Aorta (tissue), 5 donors: ENCODE results near the gene ROM1. TPM values are rescaled to one million over a fixed set of nuclear protein-coding genes. Genes with fewer than 3 reads are reported as not detected.
"Not testable (repeated sequence)": the region's sequence is repeated elsewhere in the genome, so short reads cannot be mapped to it uniquely, and the experiment has no call there.

Experiments used
- ATAC-seq: fragments of 200-7000 bp; cut with Tn5 transposase; one replicate; pipeline ENCODE4 v1.9.1; 2022; ENCODE audit warnings: moderate library complexity; ENCODE audit not compliant: low FRiP score
- DNase-seq, 2 donors: peaks; one replicate each; pipeline ENCODE4 v3.0.0-alpha.2; 2020
- H3K27ac ChIP-seq, 2 donors: one replicate each; pipeline ENCODE4 v1.5.1; 2013; ENCODE audit warnings: low read length in 2 of 2, mild to moderate bottlenecking in 2 of 2, moderate library complexity in 2 of 2, control low read depth in 1 of 2, inconsistent platforms in 1 of 2, low read depth in 1 of 2
- H3K27me3 ChIP-seq, 2 donors: one replicate each; pipeline ENCODE4 v1.6.1; 2013; ENCODE audit warnings: control low read depth in 1 of 2, low read length in 1 of 2, mild to moderate bottlenecking in 1 of 2, moderate library complexity in 1 of 2; ENCODE audit not compliant: insufficient read depth in 2 of 2, control insufficient read depth in 1 of 2
- H3K36me3 ChIP-seq, 2 donors: one replicate each; pipeline ENCODE4 v1.6.1; 2013; ENCODE audit warnings: control low read depth in 1 of 2, low read length in 1 of 2, mild to moderate bottlenecking in 1 of 2; ENCODE audit not compliant: insufficient read depth in 2 of 2, control insufficient read depth in 1 of 2
- H3K4me1 ChIP-seq, 2 donors: one replicate each; pipeline ENCODE4 v1.6.1; 2013; ENCODE audit warnings: low read length in 2 of 2, control low read depth in 1 of 2, mild to moderate bottlenecking in 1 of 2, moderate library complexity in 1 of 2; ENCODE audit not compliant: insufficient read depth in 2 of 2, control insufficient read depth in 1 of 2
- H3K4me3 ChIP-seq, 2 donors: one replicate each; pipeline ENCODE4 v1.5.1; 2013; ENCODE audit warnings: low read length in 2 of 2, control low read depth in 1 of 2, mild to moderate bottlenecking in 1 of 2
- H3K9me3 ChIP-seq: one replicate; pipeline ENCODE4 v1.6.1; 2013; ENCODE audit warnings: mild to moderate bottlenecking, low read length; ENCODE audit not compliant: control insufficient read depth
- WGBS, 2 donors: extraction: QIAGEN DNeasy Blood & Tissue Kit; methylation state at CpG; one replicate each; pipeline ENCODE4 v1.1.7; 2013; 5-methylcytosine and 5-hydroxymethylcytosine counted together
- intact Hi-C, 2 donors: fragments of 100-400 bp; cut with DNase I; formaldehyde crosslinking; loops; one replicate each; pipeline versions ENCODE4 v1.14.2 to v1.15.0; 2022
- polyA plus RNA-seq, 2 donors: library from polyadenylated mRNA; stranded (reverse); fragments of 200-250 nt; gene quantifications; one replicate each; pipeline ENCODE4 v1.2.3, GENCODE V29; 2013
- total RNA-seq, 2 donors: library from RNA; stranded (reverse); fragmentation: NEBNext Ultra II Directional; extraction: Animal tissue kit (Norgen Biotek cat#: 25700); gene quantifications; one replicate each; pipeline ENCODE4 v1.2.1, GENCODE V29; 2021
- donor health status: healthy with polysubstance abuse.
- donor health status: Bipolar disorder and iron deficiency.
- donor health status: DM: no; HTN: no; CAD: no.
- donor health status: DM: no; HTN: no; CAD: no.
- donor health status: DM: yes; HTN: yes; CAD: no.

ROM1 gene
- total and polyA plus RNA-seq, 4 donors = 9.0 to 33.9 (median 24.4) TPM

GRCh38 chr11:62580959-62581715 lies 31.9 kb upstream of the ROM1 start:
- intact Hi-C loops = no loop called here
- Histone ChIP-seq H3K36me3 (no peaks in the 10 kb centered on the region), H3K4me1 (no peaks in the 10 kb centered on the region), H3K4me3 (no peak overlapping the region), H3K9me3 (no peaks in the 10 kb centered on the region), H3K27me3 (no peaks in the 10 kb centered on the region), H3K27ac (no peak overlapping the region)
- peak in 1 of 2 donors; percentile 38 for DNase-seq
- WGBS, 2 donors = 91 to 92% methylated on average over 18 of the region's 18 CpGs
- ATAC-seq = no peak

GRCh38 chr11:62581735-62582134 lies 31.3 kb upstream of the ROM1 start:
- H3K9me3 ChIP-seq, H3K27ac ChIP-seq, intact Hi-C loops, H3K4me1 ChIP-seq, ATAC-seq, DNase-seq, H3K4me3 ChIP-seq, H3K36me3 ChIP-seq, H3K27me3 ChIP-seq: not testable (repeated sequence)
- 96 to 97% methylated on average over 4 of the region's 4 CpGs for WGBS, 2 donors

GRCh38 chr11:62585356-62585755 lies 27.7 kb upstream of the ROM1 start:
- H3K36me3 ChIP-seq, H3K4me1 ChIP-seq, H3K4me3 ChIP-seq, ATAC-seq, intact Hi-C loops, H3K9me3 ChIP-seq, H3K27me3 ChIP-seq, H3K27ac ChIP-seq: not testable (repeated sequence)
- 92% methylated on average over 7 of the region's 7 CpGs for WGBS, 2 donors
- DNase-seq = peak in 1 of 2 donors; percentile 36

- intact Hi-C loops = no loop called here
- no peaks in the 10 kb centered on the region for H3K9me3 ChIP-seq
- WGBS, 2 donors = 55% methylated on average over 18 of the region's 18 CpGs
- H3K4me1 ChIP-seq = no peaks in the 10 kb centered on the region
- peak; percentile 32 to 46 for DNase-seq
- no peak overlapping the region for H3K27ac ChIP-seq
- no peaks in the 10 kb centered on the region for H3K36me3 ChIP-seq
- no peaks in the 10 kb centered on the region for H3K27me3 ChIP-seq
- no peak for ATAC-seq
- no peak overlapping the region for H3K4me3 ChIP-seq
Measured at GRCh38 chr11:62588966-62589637, 24.0 kb upstream of the ROM1 start.

- no peaks in the 10 kb centered on the region for H3K9me3 ChIP-seq
- 0 to 1% methylated on average over 58 of the region's 58 CpGs for WGBS, 2 donors
- no peaks in the 10 kb centered on the region for H3K4me1 ChIP-seq
- intact Hi-C loops = no loop called here
- H3K4me3 ChIP-seq = peak within 1 kb of the TSS; percentile 78 to 87
- ATAC-seq = peak; percentile 97
- peak; percentile 97 for DNase-seq
- H3K27ac ChIP-seq = peak within 1 kb of the TSS; percentile 78 to 84
- H3K36me3 ChIP-seq = peaks cover 0 to 4% of the 10 kb centered on the region in 2 donors
- no peaks in the 10 kb centered on the region for H3K27me3 ChIP-seq
Measured at GRCh38 chr11:62591448-62592145, 21.5 kb upstream of the ROM1 start, which contains the start of gene TUT1. Gene TUT1, minus strand, starts transcription at chr11:62591523. Its CDS starts 38 bp downstream, at chr11:62591485.

GRCh38 chr11:62592146-62592815 lies 20.8 kb upstream of the ROM1 start:
- ATAC-seq = no peak
- WGBS, 2 donors = 12 to 14% methylated on average over 17 of the region's 17 CpGs

GRCh38 chr11:62592989-62593421 lies 20.1 kb upstream of the ROM1 start:
- H3K27ac ChIP-seq = no peak overlapping the region
- peak in 1 of 2 donors; percentile 33 for DNase-seq
- intact Hi-C loops = no loop called here
- peaks cover 0 to 4% of the 10 kb centered on the region in 2 donors for H3K36me3 ChIP-seq
- no peak overlapping the region for H3K4me3 ChIP-seq
- no peaks in the 10 kb centered on the region for H3K27me3 ChIP-seq
- no peaks in the 10 kb centered on the region for H3K4me1 ChIP-seq
- no peaks in the 10 kb centered on the region for H3K9me3 ChIP-seq
- 76 to 78% methylated on average over 8 of the region's 8 CpGs for WGBS, 2 donors
- ATAC-seq = no peak

More at GRCh38 chr11:62592146-62592815, 20.8 kb upstream of the ROM1 start:
- Histone ChIP-seq H3K9me3 (no peaks in the 10 kb centered on the region), H3K4me1 (no peaks in the 10 kb centered on the region), H3K36me3 (peaks cover 0 to 4% of the 10 kb centered on the region in 2 donors), H3K27me3 (no peaks in the 10 kb centered on the region), H3K4me3 (peak overlapping the region in 1 of 2 donors; percentile 3), H3K27ac (peak overlapping the region; percentile 58 to 78)
- intact Hi-C loops = no loop called here
- DNase-seq = no peak

GRCh38 chr11:62593434-62594044 lies 19.5 kb upstream of the ROM1 start:
- H3K27ac ChIP-seq = no peak overlapping the region
- WGBS, 2 donors = 58 to 59% methylated on average over 13 of the region's 13 CpGs
- H3K4me3 ChIP-seq = no peak overlapping the region
- no peaks in the 10 kb centered on the region for H3K9me3 ChIP-seq
- DNase-seq = peak; percentile 90 to 91
- H3K4me1 ChIP-seq = no peaks in the 10 kb centered on the region
- peaks cover 3 to 4% of the 10 kb centered on the region in 2 donors for H3K36me3 ChIP-seq
- H3K27me3 ChIP-seq = no peaks in the 10 kb centered on the region
- no peak for ATAC-seq
- intact Hi-C loops = no loop called here
